H1 (cell line): ENCODE results near the gene DYNLL2. TPM values are rescaled to one million over a fixed set of nuclear protein-coding genes. Genes with fewer than 3 reads are reported as not detected.

Experiments used
- CTCF ChIA-PET: fragments of 300-600 bp; sonication (Branson Sonifier 250); formaldehyde crosslinking; loops from one replicate; lab custom pipeline; 2021; ENCODE audit not compliant: partially characterized antibody; lab: Charles Lee
- POLR2A ChIA-PET: fragments of 300-600 bp; sonication (Branson Sonifier 250); formaldehyde crosslinking; loops from one replicate; lab custom pipeline; 2021; ENCODE audit warnings: inconsistent platforms; ENCODE audit not compliant: partially characterized antibody; lab: Charles Lee
- DNase-seq, 2 experiments: peaks; one replicate each; pipeline versions ENCODE4 v3.0.0 to v3.0.0-alpha.2; 2010 to 2022; ENCODE audit warnings: low spot score in 2 of 2, low read depth in 1 of 2, mixed read lengths in 1 of 2
- FAIRE-seq: peaks from 2 replicates; lab custom pipeline; 2011; peaks lifted over from hg19 to GRCh38; lab: Jason Lieb, UNC
- H2AFZ ChIP-seq: 2 replicates; pipeline ENCODE4 v1.8.1; 2012; ENCODE audit warnings: low read length, inconsistent platforms
- H2AK5ac ChIP-seq: 2 replicates; pipeline ENCODE4 v1.6.1; 2013; ENCODE audit warnings: low read depth, low read length
- H2BK120ac ChIP-seq: replicated peaks from 2 replicates; pipeline ENCODE3; 2013; ENCODE audit warnings: low read depth, low read length, inconsistent platforms
- H2BK12ac ChIP-seq: 2 replicates; pipeline ENCODE4 v1.6.1; 2013; ENCODE audit warnings: low read depth, low read length
- H2BK15ac ChIP-seq: 2 replicates; pipeline ENCODE4 v1.6.1; 2013; ENCODE audit warnings: low read length
- H2BK20ac ChIP-seq: 2 replicates; pipeline ENCODE4 v1.6.1; 2013; ENCODE audit warnings: low read length
- H2BK5ac ChIP-seq: 2 replicates; pipeline ENCODE4 v1.6.1; 2013; ENCODE audit warnings: low read depth, low read length
- H3K14ac ChIP-seq: 2 replicates; pipeline ENCODE4 v1.6.1; 2013; ENCODE audit warnings: inconsistent platforms; ENCODE audit not compliant: insufficient read length
- H3K18ac ChIP-seq: 2 replicates; pipeline ENCODE4 v1.6.1; 2013; ENCODE audit warnings: low read length; ENCODE audit errors: extremely low read depth
- H3K23ac ChIP-seq: 2 replicates; pipeline ENCODE4 v1.6.1; 2013; ENCODE audit warnings: inconsistent platforms; ENCODE audit not compliant: insufficient read length
- H3K23me2 ChIP-seq: 2 replicates; pipeline ENCODE4 v1.6.1; 2013; ENCODE audit warnings: low read depth, low read length
- H3K27ac ChIP-seq: 2 replicates; pipeline ENCODE4 v1.6.1; 2011; ENCODE audit warnings: low read depth, low read length, inconsistent platforms
- H3K27me3 ChIP-seq, 4 experiments: replicated peaks in 1 of 4; 1 replicate in 1 of 4; 2 replicates in 3 of 4; pipeline versions ENCODE4 v1.6.1 to v1.8.1; 2011 to 2013; ENCODE audit warnings: low read length in 3 of 4, mild to moderate bottlenecking in 3 of 4, inconsistent platforms in 2 of 4, mixed read lengths in 2 of 4, moderate library complexity in 1 of 4; ENCODE audit not compliant: control insufficient read depth in 3 of 4, insufficient read depth in 3 of 4; ENCODE audit errors: extremely low read depth in 1 of 4
- H3K36me3 ChIP-seq, 4 experiments: 2 replicates each; pipeline versions ENCODE4 v1.6.1 to v1.8.1; 2011 to 2013; ENCODE audit warnings: mild to moderate bottlenecking in 4 of 4, low read length in 3 of 4, moderate library complexity in 2 of 4, control low read depth in 1 of 4, inconsistent platforms in 1 of 4; ENCODE audit not compliant: insufficient read depth in 4 of 4, control insufficient read depth in 2 of 4
- H3K4ac ChIP-seq: replicated peaks from 2 replicates; pipeline ENCODE3; 2013; ENCODE audit warnings: low read length, low read depth, mixed read lengths, inconsistent platforms; ENCODE audit not compliant: insufficient read length
- H3K4me1 ChIP-seq, 4 experiments: replicated peaks in 1 of 4; 1 replicate in 1 of 4; 2 replicates in 3 of 4; pipeline versions ENCODE4 v1.6.1 to v1.8.1; 2011 to 2013; ENCODE audit warnings: low read length in 3 of 4, inconsistent platforms in 2 of 4, mixed read lengths in 1 of 4; ENCODE audit not compliant: insufficient read depth in 4 of 4, control insufficient read depth in 3 of 4
- H3K4me2 ChIP-seq, 2 experiments: 2 replicates each; pipeline versions ENCODE4 v1.6.1 to v1.8.1; 2011 to 2013; ENCODE audit warnings: low read depth in 2 of 2, low read length in 2 of 2, control low read depth in 1 of 2, inconsistent platforms in 1 of 2, mild to moderate bottlenecking in 1 of 2; ENCODE audit not compliant: insufficient read depth in 1 of 2
- H3K4me3 ChIP-seq, 4 experiments: fragments of 200-600, 300-600 bp in 1 of 4; sonication (generic), shearing (Covaris generic), sonication (Bioruptor Twin) in 1 of 4; 2 replicates each; pipeline versions ENCODE4 v1.5.1 to v1.8.1; 2011 to 2016; ENCODE audit warnings: low read length in 4 of 4, low read depth in 3 of 4, control low read depth in 2 of 4, inconsistent platforms in 2 of 4, mild to moderate bottlenecking in 2 of 4, mixed read lengths in 1 of 4, moderate library complexity in 1 of 4; ENCODE audit not compliant: insufficient read depth in 2 of 4; ENCODE audit errors: extremely low read depth in 1 of 4
- H3K56ac ChIP-seq: replicated peaks from 2 replicates; pipeline ENCODE3; 2013; ENCODE audit warnings: low read depth, mild to moderate bottlenecking, mixed read lengths, low read length, inconsistent platforms; ENCODE audit not compliant: insufficient read length
- H3K79me1 ChIP-seq: 2 replicates; pipeline ENCODE4 v1.6.1; 2013; ENCODE audit warnings: low read depth, low read length, control low read depth
- H3K79me2 ChIP-seq, 2 experiments: 2 replicates each; pipeline versions ENCODE4 v1.6.1 to v1.8.1; 2012 to 2013; ENCODE audit warnings: low read length in 2 of 2, mild to moderate bottlenecking in 2 of 2, inconsistent platforms in 1 of 2; ENCODE audit not compliant: insufficient read depth in 2 of 2, control insufficient read depth in 1 of 2
- H3K9ac ChIP-seq, 4 experiments: replicated peaks in 1 of 4; 1 replicate in 1 of 4; 2 replicates in 3 of 4; pipeline versions ENCODE4 v1.6.1 to v1.8.1; 2011 to 2013; ENCODE audit warnings: low read depth in 3 of 4, low read length in 3 of 4, control low read depth in 2 of 4, mild to moderate bottlenecking in 2 of 4, moderate library complexity in 2 of 4, inconsistent platforms in 1 of 4; ENCODE audit errors: extremely low read depth in 1 of 4
- H3K9me3 ChIP-seq, 2 experiments: 2 replicates each; pipeline versions ENCODE4 v1.6.1 to v1.8.1; 2012 to 2013; ENCODE audit warnings: mild to moderate bottlenecking in 2 of 2, moderate library complexity in 2 of 2, control low read depth in 1 of 2, inconsistent platforms in 1 of 2, low read depth in 1 of 2, low read length in 1 of 2, mixed read lengths in 1 of 2; ENCODE audit not compliant: insufficient read depth in 2 of 2
- H4K20me1 ChIP-seq, 2 experiments: replicated peaks in 1 of 2; 2 replicates each; pipeline versions ENCODE3 to v1.8.1; 2011 to 2013; ENCODE audit warnings: inconsistent platforms in 2 of 2, low read length in 2 of 2, mild to moderate bottlenecking in 1 of 2; ENCODE audit not compliant: insufficient read depth in 2 of 2, control insufficient read depth in 1 of 2
- H4K5ac ChIP-seq: 2 replicates; pipeline ENCODE4 v1.6.1; 2013; ENCODE audit warnings: low read length, low read depth, mixed read lengths, inconsistent platforms; ENCODE audit not compliant: insufficient read length
- H4K8ac ChIP-seq: 2 replicates; pipeline ENCODE4 v1.8.0; 2013; ENCODE audit warnings: mild to moderate bottlenecking, moderate library complexity, low read length, inconsistent platforms; ENCODE audit not compliant: insufficient read depth; ENCODE audit errors: extremely low read depth
- H4K91ac ChIP-seq: replicated peaks from 2 replicates; pipeline ENCODE3; 2013; ENCODE audit warnings: low read length, mixed read lengths, inconsistent platforms; ENCODE audit not compliant: insufficient read length
- BCL11A ChIP-seq, 2 experiments: IDR thresholded peaks; one replicate each; pipeline ENCODE4 v1.6.1; 2011; ENCODE audit warnings: low read depth in 2 of 2, low read length in 2 of 2, mild to moderate bottlenecking in 2 of 2
- EZH2 ChIP-seq: fragments of 200-600 bp; sonication (generic); IDR thresholded peaks from 2 replicates; pipeline ENCODE4 v1.7.1; 2012; ENCODE audit warnings: low read depth, mild to moderate bottlenecking, moderate library complexity, low read length, inconsistent platforms; ENCODE audit not compliant: severe bottlenecking
- HDAC6 ChIP-seq: IDR thresholded peaks from one replicate; pipeline ENCODE4 v1.7.1; 2012; ENCODE audit warnings: low read depth, mild to moderate bottlenecking, inconsistent platforms, low read length, moderate library complexity
- NANOG ChIP-seq: IDR thresholded peaks from 2 replicates; pipeline ENCODE4 v1.6.1; 2011; ENCODE audit warnings: low read length, low read depth, mild to moderate bottlenecking, inconsistent platforms; ENCODE audit not compliant: insufficient read depth, poor library complexity, severe bottlenecking
- POU5F1 ChIP-seq: IDR thresholded peaks from 2 replicates; pipeline ENCODE4 v1.6.1; 2011; ENCODE audit warnings: low read depth, mild to moderate bottlenecking, low read length, moderate library complexity
- SP2 ChIP-seq: IDR thresholded peaks from 2 replicates; pipeline ENCODE4 v1.6.1; 2012; ENCODE audit warnings: mild to moderate bottlenecking, low read length, inconsistent platforms
- SUZ12 ChIP-seq: fragments of 200-600 bp; sonication (generic); IDR thresholded peaks from 2 replicates; pipeline ENCODE4 v1.6.1; 2012; ENCODE audit warnings: mild to moderate bottlenecking, inconsistent platforms, low read length, moderate library complexity, mixed read lengths
- TAF1 ChIP-seq: IDR thresholded peaks from 2 replicates; pipeline ENCODE4 v1.6.1; 2011; ENCODE audit warnings: mild to moderate bottlenecking, low read depth, low read length
- TAF7 ChIP-seq: optimal IDR thresholded peaks from 2 replicates; pipeline ENCODE3; 2011; ENCODE audit warnings: low read depth, mild to moderate bottlenecking, inconsistent platforms, low read length, moderate library complexity, borderline replicate concordance
- YY1 ChIP-seq: IDR thresholded peaks from 2 replicates; pipeline ENCODE4 v1.6.1; 2011; ENCODE audit warnings: low read depth, mild to moderate bottlenecking, low read length
- WGBS, 2 experiments: shearing (Covaris generic) in 1 of 2; methylation state at CpG; one replicate each; pipeline versions ENCODE4 v1.1.6 to v1.1.7; 2013 to 2015; ENCODE audit warnings: low lambda C conversion rate in 2 of 2, mixed read lengths in 2 of 2, inconsistent platforms in 1 of 2, low coverage in 1 of 2, missing lambda C conversion rate in 1 of 2; ENCODE audit not compliant: insufficient replicate concordance in 2 of 2, insufficient coverage in 1 of 2, insufficient read length in 1 of 2; ENCODE audit errors: extremely low coverage in 1 of 2, missing lambda C conversion rate in 1 of 2; 5-methylcytosine and 5-hydroxymethylcytosine counted together
- polyA plus RNA-seq, 7 experiments: library from polyadenylated mRNA; depleted of rRNA in 3 of 7; stranded (reverse) in 5 of 7; unstranded in 2 of 7; fragments of >200 nt in 5 of 7; fragments of 200-250 nt in 2 of 7; gene quantifications; 1 replicate in 5 of 7; 2 replicates in 1 of 7; 4 replicates in 1 of 7; pipeline versions ENCODE4 v1.2.1 to v1.2.3, GENCODE V29; 2011 to 2013; ENCODE audit warnings: missing spikeins in 2 of 7, mixed read lengths in 2 of 7
- total RNA-seq: library from RNA; stranded (reverse); fragmentation: NEBNext Ultra II Directional; extraction: Animal tissue kit (Norgen Biotek cat#: 25700); gene quantifications from 2 replicates; pipeline ENCODE4 v1.2.1, GENCODE V29; 2021

DYNLL2 gene
- total and polyA plus RNA-seq, 2 of the 8 experiments (the other 6 are each of a cell fraction or from before 2014, with no cell fraction given), result 19.8 to 52.7 TPM

GRCh38 chr17:58119491-58119890, 36.3 kb downstream of the DYNLL2 start:
- ChIA-PET CTCF (interaction anchor here (4.5 kb wide), 1 partner anchor 53 kb away, joined by 71 read pairs; the partner anchor contains the start of gene OR4D2), POLR2A (interaction anchor here (0.8 kb wide), 1 partner anchor 120 kb away, joined by 3 read pairs; no protein-coding TSS in a partner anchor)
- H2AFZ ChIP-seq, result no peak overlapping the region
- H3K27ac ChIP-seq, result no peak overlapping the region
- H3K4me1 ChIP-seq, result no peaks in the 10 kb centered on the region
- no peak for DNase-seq
- H3K4me3 ChIP-seq, result no peak overlapping the region
- no peak overlapping the region for H2BK15ac ChIP-seq
- H3K23me2 ChIP-seq, result peaks cover 5% of the 10 kb centered on the region; the same call in 1 of the 2 replicates
- no peak for FAIRE-seq
- H3K18ac ChIP-seq, result no peak overlapping the region
- H3K4ac ChIP-seq, result no peak overlapping the region
- no peak overlapping the region for H4K5ac ChIP-seq
- H4K91ac ChIP-seq, result no peak overlapping the region
- no peaks in the 10 kb centered on the region for H3K79me1 ChIP-seq
- TF ChIP-seq SUZ12 (no peak), TAF1 (no peak), EZH2 (no peak), BCL11A (IDR thresholded peaks at IDR 0.05; ENCODE audit: low read depth in 2 of 2, low read length in 2 of 2) (no peak), TAF7 (no peak), NANOG (no peak), YY1 (no peak), SP2 (no peak), POU5F1 (no peak), HDAC6 (no peak)
- no peak overlapping the region for H2BK20ac ChIP-seq
- H2AK5ac ChIP-seq, result no peak overlapping the region
- no peak overlapping the region for H4K8ac ChIP-seq
- no peak overlapping the region for H3K14ac ChIP-seq
- H3K23ac ChIP-seq, result no peak overlapping the region
- no peak overlapping the region for H2BK12ac ChIP-seq
- H3K56ac ChIP-seq, result no peak overlapping the region
- no peaks in the 10 kb centered on the region; a peak in 1 of 4 replicates for H3K9me3 ChIP-seq
- H3K36me3 ChIP-seq, result no peaks in the 10 kb centered on the region
- H3K27me3 ChIP-seq, result no peaks in the 10 kb centered on the region; a peak in 1 of 7 replicates
- 81% methylated on average over 3 of the region's 3 CpGs; no CpG with 5 or more reads in 1 of the 2 experiments for WGBS, 2 experiments
- no peak overlapping the region for H2BK5ac ChIP-seq
- peaks cover 0 to 4% of the 10 kb centered on the region in 2 experiments for H4K20me1 ChIP-seq
- H3K9ac ChIP-seq, result no peak overlapping the region
- H3K79me2 ChIP-seq, result no peaks in the 10 kb centered on the region
- H2BK120ac ChIP-seq, result no peak overlapping the region
- no peak overlapping the region for H3K4me2 ChIP-seq
